Spleen (tissue), 11 donors: ENCODE results near the gene NPLOC4. TPM values are rescaled to one million over a fixed set of nuclear protein-coding genes. Genes with fewer than 3 reads are reported as not detected.

Experiments
- DNase-seq: peaks from one replicate; pipeline ENCODE4 v3.0.0-alpha.2; 2020
- H3K27ac ChIP-seq, 8 donors: fragments of 200-600 bp; sonication (generic) in 7 of 8; 1 replicate in 4 of 8; 2 replicates in 4 of 8; pipeline versions ENCODE4 v1.5.0 to v1.8.0; 2016 to 2021; ENCODE audit warnings: inconsistent platforms in 4 of 8, mild to moderate bottlenecking in 4 of 8, moderate library complexity in 1 of 8
- H3K27me3 ChIP-seq, 7 donors: fragments of 200-600 bp; sonication (generic) in 6 of 7; replicated peaks in 1 of 7; 1 replicate in 4 of 7; 2 replicates in 3 of 7; pipeline versions ENCODE4 v1.5.0 to v1.8.0; 2016 to 2021; ENCODE audit warnings: inconsistent platforms in 3 of 7, mild to moderate bottlenecking in 1 of 7
- H3K36me3 ChIP-seq, 6 donors: fragments of 200-600 bp; sonication (generic) in 5 of 6; 1 replicate in 4 of 6; 2 replicates in 2 of 6; pipeline versions ENCODE4 v1.5.0 to v1.8.0; 2016 to 2021; ENCODE audit warnings: inconsistent platforms in 2 of 6
- H3K4me1 ChIP-seq, 6 donors: fragments of 200-600 bp; sonication (generic) in 5 of 6; 1 replicate in 3 of 6; 2 replicates in 3 of 6; pipeline versions ENCODE4 v1.5.0 to v1.8.0; 2016 to 2021; ENCODE audit warnings: inconsistent platforms in 3 of 6
- H3K4me3 ChIP-seq, 8 donors: fragments of 200-600 bp; sonication (generic) in 7 of 8; 1 replicate in 4 of 8; 2 replicates in 4 of 8; pipeline versions ENCODE4 v1.5.0 to v1.8.0; 2016 to 2021; ENCODE audit warnings: inconsistent platforms in 4 of 8, mild to moderate bottlenecking in 4 of 8, moderate library complexity in 2 of 8
- H3K9me3 ChIP-seq, 8 donors: fragments of 200-600 bp; sonication (generic) in 7 of 8; 1 replicate in 4 of 8; 2 replicates in 4 of 8; pipeline versions ENCODE4 v1.5.0 to v1.8.0; 2016 to 2021; ENCODE audit warnings: inconsistent platforms in 4 of 8
- POLR2A ChIP-seq, 3 donors: fragments of 450-650 bp; IDR thresholded peaks; one replicate each; pipeline ENCODE4 v1.5.1; 2017; ENCODE audit warnings: antibody characterized with exemption in 3 of 3, mild to moderate bottlenecking in 1 of 3
- POLR2AphosphoS5 ChIP-seq, 3 donors: sonication (generic); formaldehyde crosslinking; IDR thresholded peaks; one replicate each; pipeline ENCODE4 v1.5.1; 2017; ENCODE audit warnings: antibody characterized with exemption in 3 of 3
- WGBS, 5 donors: extraction: QIAGEN DNeasy Blood & Tissue Kit in 3 of 5; methylation state at CpG; one replicate each; pipeline versions ENCODE4 v1.1.5 to v1.1.7; 2013 to 2018; 5-methylcytosine and 5-hydroxymethylcytosine counted together
- intact Hi-C: fragments of 100-400 bp; cut with DNase I; formaldehyde crosslinking; loops from one replicate; pipeline ENCODE4 v1.15.0; 2023; ENCODE audit warnings: low total_unique reads
- polyA plus RNA-seq, 3 donors: library from polyadenylated mRNA; stranded (reverse); fragments of 200-250 nt; gene quantifications; one replicate each; pipeline ENCODE4 v1.2.1, GENCODE V29; 2013
- total RNA-seq, 7 donors: library from RNA; depleted of rRNA in 3 of 7; stranded (reverse); fragments of >200 nt in 3 of 7; fragmentation: NEBNext Ultra II Directional in 4 of 7; extraction: Animal tissue kit (Norgen Biotek cat#: 25700) in 4 of 7; gene quantifications; one replicate each; pipeline versions ENCODE4 v1.1.0 to v1.2.1, GENCODE V29; 2016 to 2021
- TF ChIP-seq, protein P1 (sequence below), 11 experiments: fragments of 200-600 bp in 7 of 11; fragments of 450-650 bp in 4 of 11; sonication (generic) in 4 of 11; IDR thresholded peaks in 8 of 11; conservative IDR thresholded peaks in 3 of 11; 1 replicate in 7 of 11; 2 replicates in 4 of 11; pipeline versions ENCODE4 v1.4.0 to v1.8.0; 2016 to 2021; ENCODE audit warnings: antibody characterized with exemption in 11 of 11, inconsistent platforms in 4 of 11, mild to moderate bottlenecking in 1 of 11
- donor health status: healthy with polysubstance abuse.
- donor health status: DM: no; HTN: no; CAD: no; lungs with moderate emphysema.
- donor health status: DM: no; HTN: no; CAD: no.
- donor health status: Bipolar disorder and iron deficiency.
- donor health status: healthy.
- donor health status: DM: no; HTN: no; CAD: no.
- donor health status: DM: yes; HTN: yes; CAD: no.

The NPLOC4 gene
- total and polyA plus RNA-seq, 10 donors, result 19.3 to 130 (median 81.3) TPM

GRCh38 chr17:81565231-81565630 lies 71.7 kb downstream of the NPLOC4 start:
- TF ChIP-seq, protein P1, sequence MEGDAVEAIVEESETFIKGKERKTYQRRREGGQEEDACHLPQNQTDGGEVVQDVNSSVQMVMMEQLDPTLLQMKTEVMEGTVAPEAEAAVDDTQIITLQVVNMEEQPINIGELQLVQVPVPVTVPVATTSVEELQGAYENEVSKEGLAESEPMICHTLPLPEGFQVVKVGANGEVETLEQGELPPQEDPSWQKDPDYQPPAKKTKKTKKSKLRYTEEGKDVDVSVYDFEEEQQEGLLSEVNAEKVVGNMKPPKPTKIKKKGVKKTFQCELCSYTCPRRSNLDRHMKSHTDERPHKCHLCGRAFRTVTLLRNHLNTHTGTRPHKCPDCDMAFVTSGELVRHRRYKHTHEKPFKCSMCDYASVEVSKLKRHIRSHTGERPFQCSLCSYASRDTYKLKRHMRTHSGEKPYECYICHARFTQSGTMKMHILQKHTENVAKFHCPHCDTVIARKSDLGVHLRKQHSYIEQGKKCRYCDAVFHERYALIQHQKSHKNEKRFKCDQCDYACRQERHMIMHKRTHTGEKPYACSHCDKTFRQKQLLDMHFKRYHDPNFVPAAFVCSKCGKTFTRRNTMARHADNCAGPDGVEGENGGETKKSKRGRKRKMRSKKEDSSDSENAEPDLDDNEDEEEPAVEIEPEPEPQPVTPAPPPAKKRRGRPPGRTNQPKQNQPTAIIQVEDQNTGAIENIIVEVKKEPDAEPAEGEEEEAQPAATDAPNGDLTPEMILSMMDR (IDR thresholded peaks at IDR 0.05 in 8 of 11, conservative IDR thresholded peaks at IDR 0.05 in 3 of 11), result no peak
- TF ChIP-seq POLR2A (IDR thresholded peaks at IDR 0.05), result no peak
- TF ChIP-seq POLR2AphosphoS5 (IDR thresholded peaks at IDR 0.05), result peak in 1 of 3 donors; percentile 30
- intact Hi-C loops, result no loop called here
- Histone ChIP-seq H3K36me3 (peaks cover 0 to 100% (median 83%) of the 10 kb centered on the region in 6 donors), H3K4me1 (peaks cover 8 to 76% (median 44%) of the 10 kb centered on the region in 6 donors), H3K27ac (peak overlapping the region in 5 of 8 donors; percentile 50 to 82 (median 64)), H3K9me3 (no peaks in the 10 kb centered on the region), H3K4me3 (no peak overlapping the region), H3K27me3 (no peaks in the 10 kb centered on the region)
- DNase-seq, result no peak
- whole genome bisulfite sequencing, 5 donors, result 88 to 97% (median 92%) methylated on average over 13 to 16 of the region's 16 CpGs

- no peaks in the 10 kb centered on the region for H3K9me3 ChIP-seq
- intact Hi-C loops, result no loop called here
- no peaks in the 10 kb centered on the region for H3K27me3 ChIP-seq
- TF ChIP-seq POLR2AphosphoS5 (IDR thresholded peaks at IDR 0.05) (peak in 1 of 3 donors; percentile 57), POLR2A (IDR thresholded peaks at IDR 0.05) (no peak)
- peaks cover 0 to 100% (median 83%) of the 10 kb centered on the region in 6 donors for H3K36me3 ChIP-seq
- no peak overlapping the region for H3K4me3 ChIP-seq
- H3K4me1 ChIP-seq, result peaks cover 8 to 81% (median 45%) of the 10 kb centered on the region in 6 donors
- WGBS, 5 donors, result 88 to 90% (median 90%) methylated on average over 17 of the region's 17 CpGs
- H3K27ac ChIP-seq, result peak overlapping the region in 3 of 8 donors; percentile 50 to 82 (median 57)
- DNase-seq, result no peak
These were observed 72.1 kb downstream of the NPLOC4 start for GRCh38 chr17:81564778-81565177.

GRCh38 chr17:81563861-81564586 lies 72.9 kb downstream of the NPLOC4 start:
- intact Hi-C loops, result no loop called here
- no peak for DNase-seq
- Histone ChIP-seq H3K4me1 (peaks cover 8 to 88% (median 45%) of the 10 kb centered on the region in 6 donors), H3K27ac (peak overlapping the region in 4 of 8 donors; percentile 3 to 82 (median 54)), H3K4me3 (no peak overlapping the region), H3K27me3 (no peaks in the 10 kb centered on the region), H3K36me3 (peaks cover 0 to 100% (median 82%) of the 10 kb centered on the region in 6 donors), H3K9me3 (no peaks in the 10 kb centered on the region)
- no peak for TF ChIP-seq POLR2A (IDR thresholded peaks at IDR 0.05)
- TF ChIP-seq POLR2AphosphoS5 (IDR thresholded peaks at IDR 0.05), result no peak
- TF ChIP-seq, protein P1 (IDR thresholded peaks at IDR 0.05 in 8 of 11, conservative IDR thresholded peaks at IDR 0.05 in 3 of 11), result no peak
- 59 to 88% (median 75%) methylated on average over 9 to 10 of the region's 10 CpGs for WGBS, 5 donors

- H3K4me3 ChIP-seq, result no peak overlapping the region
- no peaks in the 10 kb centered on the region for H3K27me3 ChIP-seq
- no peak for DNase-seq
- peaks cover 0 to 100% (median 77%) of the 10 kb centered on the region in 6 donors for H3K36me3 ChIP-seq
- peak overlapping the region; percentile 35 to 82 (median 72) for H3K27ac ChIP-seq
- H3K4me1 ChIP-seq, result peaks cover 0 to 96% (median 48%) of the 10 kb centered on the region in 6 donors
- TF ChIP-seq, protein P1 (IDR thresholded peaks at IDR 0.05 in 8 of 11, conservative IDR thresholded peaks at IDR 0.05 in 3 of 11), result no peak
- no peak for TF ChIP-seq POLR2A (IDR thresholded peaks at IDR 0.05)
- no peak for TF ChIP-seq POLR2AphosphoS5 (IDR thresholded peaks at IDR 0.05)
- no peaks in the 10 kb centered on the region for H3K9me3 ChIP-seq
- intact Hi-C loops, result no loop called here
- 69 to 85% (median 78%) methylated on average over 4 of the region's 4 CpGs for WGBS, 5 donors
These were observed 75.4 kb downstream of the NPLOC4 start for GRCh38 chr17:81561494-81561885.
